Parathyroid adenoma (tissue), 2 donors: ENCODE data around the gene CAMKK2.
"Not testable (repeated sequence)": the region's sequence is repeated elsewhere in the genome, so short reads cannot be mapped to it uniquely, and the experiment has no call there.

Experiments used
- H2AFZ ChIP-seq: fragments of 300-600 bp; sonication (generic); one replicate; pipeline ENCODE4 v1.7.0; 2017; ENCODE audit warnings: antibody characterized with exemption, mild to moderate bottlenecking
- H3K27ac ChIP-seq: fragments of 300-600 bp; sonication (generic); one replicate; pipeline ENCODE4 v1.7.0; 2017
- H3K27me3 ChIP-seq: fragments of 300-600 bp; sonication (generic); one replicate; pipeline ENCODE4 v1.7.0; 2017; ENCODE audit warnings: low read length; ENCODE audit not compliant: control insufficient read depth, insufficient read depth
- H3K36me3 ChIP-seq: fragments of 300-600 bp; sonication (generic); one replicate; pipeline ENCODE4 v1.7.0; 2017; ENCODE audit warnings: low read length; ENCODE audit not compliant: control insufficient read depth, insufficient read depth
- H3K4me1 ChIP-seq: fragments of 300-600 bp; sonication (generic); one replicate; pipeline ENCODE4 v1.7.0; 2017; ENCODE audit warnings: control low read depth
- H3K4me2 ChIP-seq: fragments of 300-600 bp; sonication (generic); one replicate; pipeline ENCODE4 v1.7.0; 2017; ENCODE audit warnings: low read length
- H3K4me3 ChIP-seq: fragments of 300-600 bp; sonication (generic); one replicate; pipeline ENCODE4 v1.7.0; 2017; ENCODE audit warnings: low read depth, low read length
- H3K79me2 ChIP-seq: fragments of 300-600 bp; sonication (generic); one replicate; pipeline ENCODE4 v1.7.0; 2017; ENCODE audit warnings: control low read depth
- H3K9ac ChIP-seq: fragments of 300-600 bp; sonication (generic); one replicate; pipeline ENCODE4 v1.7.0; 2017; ENCODE audit warnings: mild to moderate bottlenecking
- H3K9me3 ChIP-seq: fragments of 300-600 bp; sonication (generic); one replicate; pipeline ENCODE4 v1.7.0; 2017; ENCODE audit warnings: low read length; ENCODE audit not compliant: control insufficient read depth
- TF ChIP-seq, protein P1 (sequence below): fragments of 300-600 bp; sonication (generic); IDR thresholded peaks from one replicate; pipeline ENCODE4 v1.7.0; 2017; ENCODE audit warnings: antibody characterized with exemption, mild to moderate bottlenecking
- donor health status: primary hyperparathyroidism.

CAMKK2 gene

DNA sequence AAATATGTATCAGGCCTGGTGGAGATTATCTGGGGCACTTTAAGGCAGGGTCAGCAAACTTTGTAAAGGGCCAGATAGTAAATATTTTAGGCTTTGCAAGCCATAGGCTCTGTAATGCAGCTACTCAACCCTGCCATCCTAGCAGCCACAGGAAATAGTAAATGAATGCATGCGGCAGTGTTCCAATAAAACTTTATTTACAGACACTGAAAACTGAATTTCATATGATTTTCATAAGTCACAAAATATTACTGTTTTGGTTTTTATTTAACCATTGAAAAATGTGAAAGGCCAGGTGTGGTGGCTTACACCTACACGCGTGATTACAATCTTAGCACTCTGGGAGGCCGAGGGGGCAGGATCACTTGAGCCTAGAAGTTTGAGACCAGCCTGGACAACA, 3.2 kb upstream of the CAMKK2 start:
- H3K4me2 ChIP-seq: no peak overlapping the region
- no peaks in the 10 kb centered on the region for H3K27me3 ChIP-seq
- TF ChIP-seq, protein P1, sequence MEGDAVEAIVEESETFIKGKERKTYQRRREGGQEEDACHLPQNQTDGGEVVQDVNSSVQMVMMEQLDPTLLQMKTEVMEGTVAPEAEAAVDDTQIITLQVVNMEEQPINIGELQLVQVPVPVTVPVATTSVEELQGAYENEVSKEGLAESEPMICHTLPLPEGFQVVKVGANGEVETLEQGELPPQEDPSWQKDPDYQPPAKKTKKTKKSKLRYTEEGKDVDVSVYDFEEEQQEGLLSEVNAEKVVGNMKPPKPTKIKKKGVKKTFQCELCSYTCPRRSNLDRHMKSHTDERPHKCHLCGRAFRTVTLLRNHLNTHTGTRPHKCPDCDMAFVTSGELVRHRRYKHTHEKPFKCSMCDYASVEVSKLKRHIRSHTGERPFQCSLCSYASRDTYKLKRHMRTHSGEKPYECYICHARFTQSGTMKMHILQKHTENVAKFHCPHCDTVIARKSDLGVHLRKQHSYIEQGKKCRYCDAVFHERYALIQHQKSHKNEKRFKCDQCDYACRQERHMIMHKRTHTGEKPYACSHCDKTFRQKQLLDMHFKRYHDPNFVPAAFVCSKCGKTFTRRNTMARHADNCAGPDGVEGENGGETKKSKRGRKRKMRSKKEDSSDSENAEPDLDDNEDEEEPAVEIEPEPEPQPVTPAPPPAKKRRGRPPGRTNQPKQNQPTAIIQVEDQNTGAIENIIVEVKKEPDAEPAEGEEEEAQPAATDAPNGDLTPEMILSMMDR: no peak
- H3K4me3 ChIP-seq: no peak overlapping the region
- H3K9me3 ChIP-seq: no peaks in the 10 kb centered on the region
- no peak overlapping the region for H2AFZ ChIP-seq
- no peaks in the 10 kb centered on the region for H3K4me1 ChIP-seq
- no peak overlapping the region for H3K9ac ChIP-seq
- no peaks in the 10 kb centered on the region for H3K36me3 ChIP-seq
- H3K79me2 ChIP-seq: peaks cover 5% of the 10 kb centered on the region
- H3K27ac ChIP-seq: no peak overlapping the region

DNA sequence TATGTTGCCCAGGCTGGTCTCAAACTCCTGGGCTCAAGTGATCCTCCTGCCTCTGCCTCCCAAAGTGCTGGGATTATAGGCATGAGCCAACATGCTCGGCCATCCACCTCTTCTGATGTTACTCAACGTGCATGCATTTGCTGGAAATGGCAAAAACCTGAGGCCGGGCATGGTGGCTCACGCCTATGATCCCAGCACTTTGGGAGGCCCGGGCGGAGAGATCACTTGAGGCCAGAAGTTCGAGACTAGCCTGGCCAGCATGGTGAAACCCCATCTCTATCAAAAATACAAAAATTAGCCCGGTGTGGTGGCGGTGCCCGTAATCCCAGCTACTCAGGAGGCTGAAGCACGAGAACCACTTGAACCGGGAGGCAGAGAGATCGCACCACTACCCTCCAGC, 1.9 kb upstream of the CAMKK2 start:
- H3K4me1 ChIP-seq, H3K27ac ChIP-seq, H2AFZ ChIP-seq, H3K36me3 ChIP-seq, H3K27me3 ChIP-seq, H3K79me2 ChIP-seq, H3K4me2 ChIP-seq, H3K9me3 ChIP-seq, H3K9ac ChIP-seq, H3K4me3 ChIP-seq: not testable (repeated sequence)

DNA sequence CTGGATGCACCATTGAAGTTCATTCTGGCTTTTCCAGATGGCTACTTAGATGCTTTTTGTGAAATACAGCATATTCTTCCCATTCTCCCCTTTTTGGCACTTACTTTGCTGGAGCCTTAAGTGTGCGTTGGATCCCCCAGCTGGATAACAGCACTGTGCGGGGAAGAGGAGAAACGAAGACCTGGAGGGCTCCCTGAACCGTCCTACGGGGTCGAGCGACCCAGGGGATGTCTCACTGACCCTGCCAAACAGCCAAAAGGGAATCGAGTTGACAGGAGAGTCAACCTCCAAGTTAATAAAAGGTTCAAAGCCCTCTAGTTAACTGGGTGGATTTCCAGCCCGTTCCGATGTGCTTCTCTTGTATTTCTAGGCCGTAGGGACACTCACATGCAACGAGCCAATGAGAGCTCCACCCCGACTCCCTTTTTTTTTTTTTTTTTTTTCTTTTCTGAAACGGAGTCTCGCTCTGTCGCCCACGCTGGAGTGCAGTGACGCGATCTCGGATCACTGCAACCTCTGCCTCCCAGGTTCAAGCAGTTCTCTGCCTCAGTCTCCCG, 1.0 kb upstream of the CAMKK2 start:
- Histone ChIP-seq H3K9me3 (no peaks in the 10 kb centered on the region), H2AFZ (peak overlapping the region; percentile 93), H3K4me1 (no peaks in the 10 kb centered on the region), H3K36me3 (no peaks in the 10 kb centered on the region), H3K79me2 (peaks cover 8% of the 10 kb centered on the region), H3K27me3 (no peaks in the 10 kb centered on the region), H3K4me2 (peak overlapping the region; percentile 75), H3K27ac (peak overlapping the region; percentile 64), H3K9ac (no peak overlapping the region), H3K4me3 (peak overlapping the region; percentile 72)
- TF ChIP-seq, protein P1: no peak

DNA sequence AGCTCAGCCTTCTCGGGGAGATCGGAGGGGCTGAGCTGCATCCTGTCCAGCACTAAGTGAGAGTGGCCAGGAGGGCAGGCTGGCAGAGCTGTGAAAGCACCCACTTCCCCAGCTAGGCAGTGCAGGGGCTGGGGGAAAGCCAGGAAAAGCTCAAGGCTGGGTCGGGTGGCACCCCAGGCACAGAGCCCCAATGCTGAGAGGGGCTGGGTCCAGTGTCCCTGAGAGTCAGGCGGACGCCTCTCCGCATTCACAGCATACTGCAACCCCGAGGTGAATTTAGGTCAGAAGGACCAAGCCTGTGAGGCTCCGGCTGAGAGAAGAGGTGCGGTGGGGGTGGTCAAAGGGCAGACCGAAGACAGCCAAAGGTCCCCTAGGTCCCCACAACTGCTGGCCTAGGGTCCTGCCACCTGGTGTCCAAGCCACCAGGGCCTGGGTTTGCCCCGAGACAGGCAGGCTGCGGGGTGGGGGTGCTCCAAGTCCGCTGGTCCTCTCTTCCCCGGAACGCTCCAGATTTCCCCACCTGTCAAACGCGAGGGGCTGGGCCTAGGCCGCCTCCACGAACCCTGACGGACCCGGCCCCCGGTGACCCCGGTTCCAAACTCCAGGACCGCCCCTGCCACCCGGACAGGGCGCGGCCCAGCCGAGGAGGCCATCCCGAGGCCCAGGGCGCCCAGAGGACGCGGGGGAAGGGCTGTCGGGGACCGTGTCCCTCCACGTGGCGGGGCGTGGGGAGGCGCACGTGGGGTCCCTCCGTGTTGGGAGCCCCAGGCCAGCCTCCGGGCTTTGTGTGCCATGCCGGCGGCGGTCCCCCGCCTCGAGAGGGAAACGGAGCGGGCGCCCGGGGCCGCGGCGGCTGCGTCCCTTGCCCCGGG, 527 bp downstream of the CAMKK2 start:
- TF ChIP-seq, protein P1: no peak
- peak overlapping the region; percentile 92 for H2AFZ ChIP-seq
- no peaks in the 10 kb centered on the region for H3K27me3 ChIP-seq
- peak overlapping the region; percentile 83 for H3K4me3 ChIP-seq
- peak overlapping the region; percentile 59 for H3K27ac ChIP-seq
- no peaks in the 10 kb centered on the region for H3K9me3 ChIP-seq
- H3K9ac ChIP-seq: peak overlapping the region; percentile 67
- H3K36me3 ChIP-seq: no peaks in the 10 kb centered on the region
- no peaks in the 10 kb centered on the region for H3K4me1 ChIP-seq
- peak overlapping the region; percentile 94 for H3K4me2 ChIP-seq
- peaks cover 8% of the 10 kb centered on the region for H3K79me2 ChIP-seq

DNA sequence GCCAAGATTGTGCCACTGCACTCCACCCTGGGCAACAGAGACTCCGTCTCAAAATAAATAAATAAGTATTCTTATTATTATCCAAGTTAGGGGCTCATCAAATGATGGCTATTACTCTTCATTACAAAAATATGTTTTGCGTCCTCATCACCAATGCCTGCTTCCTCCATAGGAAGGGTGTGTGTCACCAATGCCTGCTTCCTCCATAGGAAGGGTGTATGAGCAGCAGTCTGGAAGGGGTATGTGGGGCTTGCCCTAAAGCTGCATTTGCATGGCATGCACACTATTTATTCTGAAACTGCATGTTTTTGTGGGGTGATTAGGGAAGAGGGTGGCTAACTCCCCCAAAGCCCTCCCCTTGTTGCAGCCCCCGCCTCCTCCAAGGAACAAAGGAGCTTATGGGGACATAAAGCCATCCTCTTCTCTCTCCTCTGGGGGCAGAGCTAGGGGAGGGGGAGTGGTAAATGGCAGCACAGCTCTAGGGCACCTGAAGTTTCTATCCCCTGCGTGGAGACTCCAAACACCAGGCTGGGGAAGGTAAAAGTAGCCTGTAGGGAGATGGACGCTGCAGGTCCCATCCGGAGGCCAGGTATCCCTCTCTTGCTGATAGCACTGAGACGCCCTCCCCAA, 1.3 kb downstream of the CAMKK2 start:
- Histone ChIP-seq H2AFZ (no peak overlapping the region), H3K4me3 (peak overlapping the region; percentile 83), H3K36me3 (no peaks in the 10 kb centered on the region), H3K27me3 (no peaks in the 10 kb centered on the region), H3K4me2 (peak overlapping the region; percentile 94), H3K79me2 (peaks cover 8% of the 10 kb centered on the region), H3K9me3 (no peaks in the 10 kb centered on the region), H3K4me1 (no peaks in the 10 kb centered on the region), H3K9ac (no peak overlapping the region), H3K27ac (no peak overlapping the region)
- TF ChIP-seq, protein P1: no peak
